Kidney epithelial cell (primary cell): ENCODE data around the gene CCT3. TPM values are rescaled to one million over a fixed set of nuclear protein-coding genes. Genes with fewer than 3 reads are reported as not detected.

ENCODE experiments used
- DNase-seq: peaks from one replicate; pipeline ENCODE4 v3.0.0-alpha.2; 2010; ENCODE audit warnings: low read depth
- H3K27me3 ChIP-seq: 2 replicates; pipeline ENCODE4 v1.6.0; 2011; ENCODE audit warnings: low read length; ENCODE audit not compliant: control insufficient read depth, insufficient read depth
- H3K36me3 ChIP-seq: 2 replicates; pipeline ENCODE4 v1.5.1; 2011; ENCODE audit warnings: low read length; ENCODE audit not compliant: control insufficient read depth, insufficient read depth
- H3K4me3 ChIP-seq: 2 replicates; pipeline ENCODE4 v1.5.1; 2011; ENCODE audit warnings: low read depth, mild to moderate bottlenecking, control low read depth, low read length
- total RNA-seq: library from RNA; depleted of rRNA; stranded (reverse); fragments of >200 nt; gene quantifications from 2 replicates; pipeline ENCODE4 v1.2.3, GENCODE V29; 2015
- TF ChIP-seq, protein P1 (sequence below): IDR thresholded peaks from 2 replicates; pipeline ENCODE4 v1.5.1; 2011; ENCODE audit warnings: mild to moderate bottlenecking, moderate library complexity, low read length, control low read depth, inconsistent platforms; ENCODE audit not compliant: insufficient read depth, poor library complexity, severe bottlenecking

Gene CCT3
- total RNA-seq, 1 donor from 2014 or later: 303 TPM

- Histone ChIP-seq H3K27me3 (no peaks in the 10 kb centered on the region), H3K36me3 (peaks cover 10% of the 10 kb centered on the region), H3K4me3 (no peak overlapping the region)
- TF ChIP-seq, protein P1, sequence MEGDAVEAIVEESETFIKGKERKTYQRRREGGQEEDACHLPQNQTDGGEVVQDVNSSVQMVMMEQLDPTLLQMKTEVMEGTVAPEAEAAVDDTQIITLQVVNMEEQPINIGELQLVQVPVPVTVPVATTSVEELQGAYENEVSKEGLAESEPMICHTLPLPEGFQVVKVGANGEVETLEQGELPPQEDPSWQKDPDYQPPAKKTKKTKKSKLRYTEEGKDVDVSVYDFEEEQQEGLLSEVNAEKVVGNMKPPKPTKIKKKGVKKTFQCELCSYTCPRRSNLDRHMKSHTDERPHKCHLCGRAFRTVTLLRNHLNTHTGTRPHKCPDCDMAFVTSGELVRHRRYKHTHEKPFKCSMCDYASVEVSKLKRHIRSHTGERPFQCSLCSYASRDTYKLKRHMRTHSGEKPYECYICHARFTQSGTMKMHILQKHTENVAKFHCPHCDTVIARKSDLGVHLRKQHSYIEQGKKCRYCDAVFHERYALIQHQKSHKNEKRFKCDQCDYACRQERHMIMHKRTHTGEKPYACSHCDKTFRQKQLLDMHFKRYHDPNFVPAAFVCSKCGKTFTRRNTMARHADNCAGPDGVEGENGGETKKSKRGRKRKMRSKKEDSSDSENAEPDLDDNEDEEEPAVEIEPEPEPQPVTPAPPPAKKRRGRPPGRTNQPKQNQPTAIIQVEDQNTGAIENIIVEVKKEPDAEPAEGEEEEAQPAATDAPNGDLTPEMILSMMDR: no peak
- DNase-seq: no peak
Measured at GRCh38 chr1:156262461-156263287, 75.4 kb downstream of the CCT3 start.

DNA sequence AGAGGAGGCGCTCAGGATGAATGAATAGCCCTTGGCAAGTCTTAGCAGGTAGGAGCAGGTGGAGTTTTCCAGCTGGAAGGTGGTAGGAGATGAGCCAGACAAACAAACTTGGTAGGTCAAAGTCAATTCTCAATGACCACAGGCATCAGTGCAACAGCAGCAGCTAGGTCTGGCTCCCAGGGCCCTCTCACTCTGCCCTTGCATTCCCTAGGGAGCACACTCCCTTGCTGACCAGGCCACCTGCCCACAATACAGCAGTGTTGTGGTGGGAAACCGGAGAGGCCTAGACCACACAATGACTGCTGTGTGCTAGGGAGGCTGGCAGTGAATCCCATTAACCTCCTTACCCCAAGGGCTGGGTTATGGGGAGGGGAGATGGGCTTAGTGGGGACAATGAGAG is 77.2 kb downstream of the CCT3 start:
- Histone ChIP-seq H3K36me3 (peaks cover 6% of the 10 kb centered on the region), H3K27me3 (no peaks in the 10 kb centered on the region), H3K4me3 (no peak overlapping the region)
- DNase-seq: no peak
- TF ChIP-seq, protein P1: no peak

DNA sequence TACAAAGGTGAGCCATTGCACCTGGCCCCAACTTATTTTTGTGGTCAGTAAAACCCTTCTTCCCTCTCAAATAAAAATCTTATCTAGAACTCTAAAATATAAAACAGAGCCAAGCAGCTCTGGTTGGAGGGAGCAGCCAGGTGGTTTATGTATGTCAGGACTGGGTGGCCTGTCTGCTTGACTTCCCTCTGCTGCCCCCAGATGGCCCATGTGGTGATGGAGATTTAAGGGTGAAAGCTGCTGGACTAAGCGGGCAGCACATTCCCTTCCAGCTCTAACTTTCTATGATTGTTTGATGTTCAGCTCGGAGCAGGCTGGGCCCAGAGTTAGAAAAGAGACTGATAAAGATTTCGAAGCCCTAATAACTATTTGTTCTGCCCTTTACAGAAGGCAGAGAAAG is 78.3 kb downstream of the CCT3 start:
- H3K36me3 ChIP-seq: peaks cover 4% of the 10 kb centered on the region
- no peak for DNase-seq
- TF ChIP-seq, protein P1: peak; percentile 31
- no peak overlapping the region for H3K4me3 ChIP-seq
- H3K27me3 ChIP-seq: no peaks in the 10 kb centered on the region

Other genes with a start within 250 kb of the CCT3 start
- 251 and 280 TPM in 2 replicates for gene LMNA, start 223.6 kb downstream of the CCT3 start, total RNA-seq
- gene SEMA4A, start 184.7 kb downstream of the CCT3 start, total RNA-seq: 2.6 and 3.8 TPM in 2 replicates
- gene SLC25A44, start 144.2 kb downstream of the CCT3 start, total RNA-seq: 14.4 and 18.2 TPM in 2 replicates
- gene PMF1, start 125.3 kb downstream of the CCT3 start, total RNA-seq: 81.8 and 83.6 TPM in 2 replicates
- not detected in 2 replicates for gene BGLAP, start 96.1 kb downstream of the CCT3 start, total RNA-seq
- 2.5 TPM in 2 replicates for gene PAQR6, start 90.2 kb downstream of the CCT3 start, total RNA-seq
- gene SMG5, start 55.5 kb downstream of the CCT3 start, total RNA-seq: 84.4 and 88.7 TPM in 2 replicates
- 1.9 and 3.0 TPM in 2 replicates for gene TMEM79, start 54.0 kb downstream of the CCT3 start, total RNA-seq
- gene GLMP, start 42.6 kb downstream of the CCT3 start, total RNA-seq: 91.5 and 104 TPM in 2 replicates
- not detected in 2 replicates for gene VHLL, start 39.0 kb downstream of the CCT3 start, total RNA-seq
- 0.25 TPM in 1 of 2 replicates, not detected in the other for gene TSACC, start 234 bp upstream of the CCT3 start, total RNA-seq
- gene RHBG, start 30.9 kb upstream of the CCT3 start, total RNA-seq: 0.55 TPM in 1 of 2 replicates, not detected in the other
- 16.6 and 22.0 TPM in 2 replicates for gene MEF2D, start 162.5 kb upstream of the CCT3 start, total RNA-seq
- gene IQGAP3, start 234.3 kb upstream of the CCT3 start, total RNA-seq: 8.0 and 9.4 TPM in 2 replicates
- gene TTC24, start 241.4 kb upstream of the CCT3 start, total RNA-seq: not detected in 2 replicates